Measurements from ENCODE around the gene ZNF81. TPM values are rescaled to one million over a fixed set of nuclear protein-coding genes. Genes with fewer than 3 reads are reported as not detected.

ZNF81 gene
- total RNA-seq, 2 donors from 2014 or later = 6.8 to 8.2 TPM

DNA sequence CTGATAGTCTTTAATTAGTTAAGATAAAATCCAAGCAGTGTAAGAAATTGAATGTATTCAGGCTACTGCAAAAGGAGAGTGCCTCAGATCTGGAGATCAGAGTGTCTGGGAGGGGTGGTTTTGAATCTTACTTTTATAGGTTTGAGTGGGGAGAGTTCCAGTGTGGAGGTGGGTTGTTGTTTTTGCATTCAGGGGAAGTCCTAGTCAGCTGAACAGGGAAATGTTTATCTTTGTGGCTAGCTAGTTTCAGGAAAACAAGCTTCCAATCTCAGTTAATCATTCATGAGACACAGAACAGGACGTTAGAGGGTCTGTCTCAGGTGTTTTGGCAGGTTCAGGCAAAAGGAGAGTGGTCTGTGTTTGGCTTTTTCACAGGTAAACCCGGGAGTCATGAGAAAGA lies 26.0 kb downstream of the ZNF81 start:
- no peak overlapping the region for H3K4me3 ChIP-seq
- peak overlapping the region in 1 of 2 donors; percentile 20 for H3K27ac ChIP-seq
- ATAC-seq (ENCODE audit: insufficient number of reproducible peaks, low FRiP score, low read depth) (no peak), DNase-seq (ENCODE audit: low spot score) (no peak)
- H3K4me1 ChIP-seq (ENCODE audit: control insufficient read depth in 1 of 2, low read depth in 2 of 2) = peaks cover 0 to 16% of the 10 kb centered on the region in 2 donors
- no peaks in the 10 kb centered on the region for H3K9me3 ChIP-seq
- TF ChIP-seq, protein P1, sequence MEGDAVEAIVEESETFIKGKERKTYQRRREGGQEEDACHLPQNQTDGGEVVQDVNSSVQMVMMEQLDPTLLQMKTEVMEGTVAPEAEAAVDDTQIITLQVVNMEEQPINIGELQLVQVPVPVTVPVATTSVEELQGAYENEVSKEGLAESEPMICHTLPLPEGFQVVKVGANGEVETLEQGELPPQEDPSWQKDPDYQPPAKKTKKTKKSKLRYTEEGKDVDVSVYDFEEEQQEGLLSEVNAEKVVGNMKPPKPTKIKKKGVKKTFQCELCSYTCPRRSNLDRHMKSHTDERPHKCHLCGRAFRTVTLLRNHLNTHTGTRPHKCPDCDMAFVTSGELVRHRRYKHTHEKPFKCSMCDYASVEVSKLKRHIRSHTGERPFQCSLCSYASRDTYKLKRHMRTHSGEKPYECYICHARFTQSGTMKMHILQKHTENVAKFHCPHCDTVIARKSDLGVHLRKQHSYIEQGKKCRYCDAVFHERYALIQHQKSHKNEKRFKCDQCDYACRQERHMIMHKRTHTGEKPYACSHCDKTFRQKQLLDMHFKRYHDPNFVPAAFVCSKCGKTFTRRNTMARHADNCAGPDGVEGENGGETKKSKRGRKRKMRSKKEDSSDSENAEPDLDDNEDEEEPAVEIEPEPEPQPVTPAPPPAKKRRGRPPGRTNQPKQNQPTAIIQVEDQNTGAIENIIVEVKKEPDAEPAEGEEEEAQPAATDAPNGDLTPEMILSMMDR (IDR thresholded peaks at IDR 0.05) = no peak
- no peaks in the 10 kb centered on the region for H3K36me3 ChIP-seq
- no peaks in the 10 kb centered on the region for H3K27me3 ChIP-seq (replicated peaks; ENCODE audit: insufficient read depth)

DNA sequence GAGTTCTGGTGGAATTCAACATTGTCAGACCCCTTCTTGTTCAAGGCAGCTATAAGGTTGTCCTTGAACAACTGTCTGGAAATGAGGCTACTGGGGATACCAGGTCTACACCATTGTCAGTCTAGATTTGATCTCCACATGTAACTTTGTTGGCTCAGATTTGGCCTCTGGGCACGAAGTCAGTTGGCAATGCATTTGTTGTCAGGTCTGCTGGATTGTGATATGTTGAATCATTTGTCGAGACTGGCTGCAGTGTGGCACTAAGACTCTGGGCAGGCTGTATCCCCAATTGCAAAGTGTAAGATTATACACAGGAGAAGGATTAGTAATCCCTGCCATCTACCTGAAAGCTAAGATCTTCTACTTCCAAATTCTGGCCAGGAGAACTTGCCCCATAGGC lies 26.5 kb downstream of the ZNF81 start:
- TF ChIP-seq, protein P1 (IDR thresholded peaks at IDR 0.05) = no peak
- Histone ChIP-seq H3K4me3 (no peak overlapping the region), H3K36me3 (no peaks in the 10 kb centered on the region), H3K27ac (peak overlapping the region in 1 of 2 donors; percentile 20), H3K27me3 (replicated peaks; ENCODE audit: insufficient read depth) (no peaks in the 10 kb centered on the region), H3K4me1 (ENCODE audit: control insufficient read depth in 1 of 2, low read depth in 2 of 2) (peaks cover 0 to 16% of the 10 kb centered on the region in 2 donors), H3K9me3 (no peaks in the 10 kb centered on the region)
- ATAC-seq (ENCODE audit: insufficient number of reproducible peaks, low FRiP score, low read depth) (no peak), DNase-seq (ENCODE audit: low spot score) (no peak)

DNA sequence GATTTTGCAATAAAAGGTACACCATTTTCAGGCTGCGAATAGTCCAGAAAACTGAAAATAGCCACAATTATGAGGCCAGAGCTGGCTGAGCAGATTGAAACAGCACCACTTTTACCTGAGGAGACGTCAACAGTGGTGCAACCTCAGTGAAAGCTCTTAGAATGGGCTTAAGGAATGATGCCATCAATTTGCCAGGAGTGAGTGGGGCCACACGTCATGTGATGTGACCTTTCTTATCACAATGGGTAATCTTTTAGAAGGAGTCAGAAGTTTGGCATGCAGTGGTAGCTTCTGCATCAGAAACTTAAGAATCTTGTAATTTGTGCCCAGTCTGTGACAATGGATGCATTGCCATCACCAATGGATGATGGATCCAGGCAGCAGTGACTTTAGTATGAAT lies 27.6 kb downstream of the ZNF81 start:
- no peak for DNase-seq (ENCODE audit: low spot score)
- Histone ChIP-seq H3K36me3 (no peaks in the 10 kb centered on the region), H3K27ac (peak overlapping the region in 1 of 2 donors; percentile 13), H3K9me3 (no peaks in the 10 kb centered on the region), H3K27me3 (replicated peaks; ENCODE audit: insufficient read depth) (no peaks in the 10 kb centered on the region), H3K4me3 (no peak overlapping the region), H3K4me1 (ENCODE audit: control insufficient read depth in 1 of 2, low read depth in 2 of 2) (peaks cover 0 to 16% of the 10 kb centered on the region in 2 donors)
- no peak for ATAC-seq (ENCODE audit: insufficient number of reproducible peaks, low FRiP score, low read depth)
- TF ChIP-seq, protein P1 (IDR thresholded peaks at IDR 0.05) = no peak

DNA sequence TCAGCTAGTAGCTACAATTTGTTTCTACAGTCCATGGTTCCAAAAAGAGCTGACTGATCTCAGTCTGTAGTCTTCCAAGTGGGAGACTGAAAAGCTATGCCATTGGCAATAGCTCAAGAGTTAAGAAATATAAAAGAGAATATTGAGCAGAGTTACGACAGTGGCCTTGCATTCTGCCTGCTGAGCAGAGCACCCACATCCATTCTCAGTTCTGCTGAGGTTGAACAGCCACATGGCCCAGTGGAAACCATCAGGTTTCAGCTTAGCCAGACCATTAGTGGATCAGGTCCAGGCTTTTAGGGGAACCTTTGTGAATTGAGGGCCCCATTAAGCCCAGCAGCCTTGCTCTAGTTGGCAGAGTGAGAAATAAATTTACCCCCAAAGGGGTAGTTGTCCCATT lies 28.1 kb downstream of the ZNF81 start:
- H3K36me3 ChIP-seq = no peaks in the 10 kb centered on the region
- no peak overlapping the region for H3K4me3 ChIP-seq
- TF ChIP-seq, protein P1 (IDR thresholded peaks at IDR 0.05) = no peak
- H3K9me3 ChIP-seq = no peaks in the 10 kb centered on the region
- peak overlapping the region in 1 of 2 donors; percentile 13 for H3K27ac ChIP-seq
- ATAC-seq (ENCODE audit: insufficient number of reproducible peaks, low FRiP score, low read depth) (no peak), DNase-seq (ENCODE audit: low spot score) (no peak)
- H3K4me1 ChIP-seq (ENCODE audit: control insufficient read depth in 1 of 2, low read depth in 2 of 2) = peaks cover 0 to 16% of the 10 kb centered on the region in 2 donors
- H3K27me3 ChIP-seq (replicated peaks; ENCODE audit: insufficient read depth) = no peaks in the 10 kb centered on the region

DNA sequence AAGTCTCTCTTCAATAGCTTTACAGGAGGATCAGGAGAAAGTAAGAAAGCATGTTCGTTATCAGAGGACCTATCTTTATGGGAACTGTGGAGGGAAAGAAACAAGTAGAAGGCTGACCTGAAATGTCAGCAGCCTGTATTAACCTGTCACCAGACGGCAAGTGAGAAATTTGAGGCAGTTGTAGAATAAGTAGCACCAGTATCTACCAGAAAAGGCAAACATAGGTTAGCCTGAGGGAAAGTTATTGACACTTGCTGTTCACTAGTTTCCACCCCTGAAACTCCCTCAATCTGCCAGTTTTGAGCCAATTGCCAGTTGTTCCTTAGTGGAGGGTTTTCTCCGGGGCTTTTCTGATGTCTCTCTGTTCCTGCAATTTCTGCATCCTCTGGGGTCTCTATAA lies 36.4 kb downstream of the ZNF81 start:
- TF ChIP-seq, protein P1 (IDR thresholded peaks at IDR 0.05) = no peak
- no peak for ATAC-seq (ENCODE audit: insufficient number of reproducible peaks, low FRiP score, low read depth)
- no peaks in the 10 kb centered on the region for H3K27me3 ChIP-seq (replicated peaks; ENCODE audit: insufficient read depth)

More for the DNA sequence above, 36.4 kb downstream of the ZNF81 start:
- Histone ChIP-seq H3K36me3 (no peaks in the 10 kb centered on the region), H3K4me1 (ENCODE audit: control insufficient read depth in 1 of 2, low read depth in 2 of 2) (no peaks in the 10 kb centered on the region), H3K27ac (no peak overlapping the region), H3K9me3 (no peaks in the 10 kb centered on the region), H3K4me3 (no peak overlapping the region)
- no peak for DNase-seq (ENCODE audit: low spot score)
